PFSK-1 (cell line): ENCODE data around the gene MCL1.

Source experiments
- SIN3A ChIP-seq: IDR thresholded peaks from 2 replicates; pipeline ENCODE4 v1.6.1; 2012; ENCODE audit warnings: mild to moderate bottlenecking, low read length, moderate library complexity, borderline replicate concordance; ENCODE audit not compliant: insufficient read depth
- TAF1 ChIP-seq: IDR thresholded peaks from 2 replicates; pipeline ENCODE4 v1.6.1; 2012; ENCODE audit warnings: low read length, control low read depth, borderline replicate concordance; ENCODE audit not compliant: insufficient read depth

- no peak for TF ChIP-seq TAF1
- no peak for TF ChIP-seq SIN3A
These were observed 43.0 kb upstream of the MCL1 start for GRCh38 chr1:150622303-150622975.
